HepG2 (cell line): ENCODE results near the gene ANKS3. TPM values are rescaled to one million over a fixed set of nuclear protein-coding genes. Genes with fewer than 3 reads are reported as not detected.

Experiments
- CENPBD1 ChIP-seq: sonication (generic); formaldehyde crosslinking; IDR thresholded peaks from 2 replicates; pipeline ENCODE4 v1.8.0; 2022; ENCODE audit warnings: missing genetic modification reagents, low read depth, mild to moderate bottlenecking, borderline replicate concordance
- FOXO1 ChIP-seq: sonication (generic); formaldehyde crosslinking; IDR thresholded peaks from 2 replicates; pipeline ENCODE4 v1.4.0; 2020; ENCODE audit warnings: missing genetic modification reagents
- FOXO4 ChIP-seq: sonication (generic); formaldehyde crosslinking; conservative IDR thresholded peaks from 2 replicates; pipeline ENCODE4 v1.8.1; 2023; ENCODE audit warnings: missing genetic modification reagents
- MXD4 ChIP-seq: IDR thresholded peaks from 2 replicates; pipeline ENCODE4 v1.6.1; 2016; ENCODE audit warnings: mild to moderate bottlenecking, missing biosample characterization, missing genetic modification reagents
- NR0B2 ChIP-seq: sonication (generic); formaldehyde crosslinking; IDR thresholded peaks from 2 replicates; pipeline ENCODE4 v1.4.0; 2020; ENCODE audit warnings: mild to moderate bottlenecking, missing genetic modification reagents
- SNAPC4 ChIP-seq: sonication (generic); formaldehyde crosslinking; IDR thresholded peaks from 2 replicates; pipeline ENCODE4 v1.4.0; 2020; ENCODE audit warnings: mild to moderate bottlenecking, missing genetic modification reagents
- SRY ChIP-seq: sonication (generic); formaldehyde crosslinking; IDR thresholded peaks from 2 replicates; pipeline ENCODE4 v1.8.0; 2022; ENCODE audit warnings: mild to moderate bottlenecking, missing genetic modification reagents
- STAT5B ChIP-seq: sonication (generic); formaldehyde crosslinking; IDR thresholded peaks from 2 replicates; pipeline ENCODE4 v1.4.0; 2020; ENCODE audit warnings: missing genetic modification reagents
- TMF1 ChIP-seq: sonication (generic); formaldehyde crosslinking; IDR thresholded peaks from 2 replicates; pipeline ENCODE4 v1.8.1; 2022; ENCODE audit warnings: low read depth, missing genetic modification reagents
- ZFP1 ChIP-seq: IDR thresholded peaks from 2 replicates; pipeline ENCODE4 v1.6.1; 2016
- ZNF18 ChIP-seq: sonication (generic); formaldehyde crosslinking; IDR thresholded peaks from 2 replicates; pipeline ENCODE4 v1.8.0; 2022; ENCODE audit warnings: mild to moderate bottlenecking, missing genetic modification reagents; ENCODE audit not compliant: insufficient replicate concordance
- ZNF343 ChIP-seq: sonication (generic); formaldehyde crosslinking; IDR thresholded peaks from 2 replicates; pipeline ENCODE4 v1.4.0; 2020; ENCODE audit warnings: mild to moderate bottlenecking, missing genetic modification reagents
- ZNF430 ChIP-seq: sonication (generic); formaldehyde crosslinking; IDR thresholded peaks from 2 replicates; pipeline ENCODE4 v1.9.0; 2021; ENCODE audit warnings: mild to moderate bottlenecking, missing genetic modification reagents
- ZNF446 ChIP-seq: sonication (generic); formaldehyde crosslinking; IDR thresholded peaks from 2 replicates; pipeline ENCODE4 v1.5.0; 2020; ENCODE audit warnings: mild to moderate bottlenecking, missing genetic modification reagents
- ZNF530 ChIP-seq: sonication (generic); formaldehyde crosslinking; IDR thresholded peaks from 2 replicates; pipeline ENCODE4 v1.5.0; 2020; ENCODE audit warnings: low read depth, mild to moderate bottlenecking, missing genetic modification reagents
- ZNF570 ChIP-seq: sonication (generic); formaldehyde crosslinking; IDR thresholded peaks from 2 replicates; pipeline ENCODE4 v1.4.0; 2020; ENCODE audit warnings: mild to moderate bottlenecking, missing genetic modification reagents, borderline replicate concordance
- ZUFSP ChIP-seq: sonication (generic); formaldehyde crosslinking; IDR thresholded peaks from 2 replicates; pipeline ENCODE4 v1.9.0; 2021; ENCODE audit warnings: missing genetic modification reagents, mild to moderate bottlenecking, borderline replicate concordance
- polyA plus RNA-seq, 8 experiments: library from polyadenylated mRNA; depleted of rRNA in 3 of 8; stranded (reverse) in 7 of 8; unstranded in 1 of 8; fragments of >200 nt; fragmentation: Illumina TruSeq in 4 of 8; extraction: Trizol in 4 of 8; gene quantifications; 2 replicates each; pipeline versions ENCODE4 v1.2.1 to v1.2.3, GENCODE V29; 2011 to 2016; ENCODE audit warnings: low read depth in 4 of 8, missing spikeins in 1 of 8, mixed read lengths in 1 of 8; ENCODE audit not compliant: insufficient read depth in 1 of 8
- total RNA-seq, 5 experiments: library from RNA; depleted of rRNA; stranded (reverse); fragments of >200 nt; fragmentation: Illumina TruSeq; extraction: Trizol; gene quantifications; 2 replicates each; pipeline ENCODE4 v1.2.3, GENCODE V29; 2016; ENCODE audit warnings: low read depth in 1 of 5

The ANKS3 gene
- total and polyA plus RNA-seq, 2 of the 13 experiments (the other 11 are each of a cell fraction or from before 2014, with no cell fraction given) = 11.4 to 15.9 TPM

- TF ChIP-seq ZNF18 (CRISPR knock-in tag) = peak; percentile 93
- TF ChIP-seq ZNF343 = peak; percentile 67; the same call in 1 of the 2 replicates
- TF ChIP-seq MXD4 = peak; percentile 90
- TF ChIP-seq STAT5B (CRISPR knock-in tag) = peak; percentile 61; the same call in 1 of the 2 replicates
- TF ChIP-seq ZNF430 (CRISPR knock-in tag) = peak; percentile 79
- no peak for TF ChIP-seq ZUFSP (CRISPR knock-in tag)
- no peak for TF ChIP-seq ZNF446 (CRISPR knock-in tag)
- TF ChIP-seq CENPBD1 (CRISPR knock-in tag) = no peak
- peak; percentile 91; the same call in 1 of the 2 replicates for TF ChIP-seq FOXO4 (CRISPR knock-in tag)
- TF ChIP-seq ZNF530 (CRISPR knock-in tag) = 0 out of 2 replicates have a peak, but pooled peaks have one; percentile 60
- TF ChIP-seq SNAPC4 (CRISPR knock-in tag) = peak; percentile 97
- TF ChIP-seq NR0B2 (CRISPR knock-in tag) = peak; percentile 90
- no peak for TF ChIP-seq ZNF570 (CRISPR knock-in tag)
- TF ChIP-seq FOXO1 = peak; percentile 89
- TF ChIP-seq SRY = peak; percentile 91; the same call in 1 of the 2 replicates
- TF ChIP-seq TMF1 = peak; percentile 88
- TF ChIP-seq ZFP1 (CRISPR knock-in tag) = no peak
Measured at GRCh38 chr16:4663777-4664465, 70.2 kb downstream of the ANKS3 start (continued).
